ENCODE results near the gene CHPF. TPM values are rescaled to one million over a fixed set of nuclear protein-coding genes. Genes with fewer than 3 reads are reported as not detected.

CHPF gene
- total RNA-seq, 1 donor from 2014 or later, result 3.2 TPM

- no peak for DNase-seq
Measured at GRCh38 chr2:219531639-219532377, 11.8 kb downstream of the CHPF start.

GRCh38 chr2:219530048-219530963 is 13.3 kb downstream of the CHPF start:
- DNase-seq, result peak; percentile 89

GRCh38 chr2:219527472-219527871 is 16.1 kb downstream of the CHPF start:
- no peak for DNase-seq

GRCh38 chr2:219527076-219527394 is 16.6 kb downstream of the CHPF start:
- DNase-seq, result no peak

GRCh38 chr2:219526320-219527075 is 17.1 kb downstream of the CHPF start:
- no peak for DNase-seq

- DNase-seq, result no peak
Measured at GRCh38 chr2:219525533-219526232, 17.9 kb downstream of the CHPF start.

GRCh38 chr2:219524817-219525216 is 18.8 kb downstream of the CHPF start:
- DNase-seq, result no peak

GRCh38 chr2:219523031-219523671 is 20.5 kb downstream of the CHPF start:
- DNase-seq, result no peak

- peak; percentile 20 for DNase-seq
Measured at GRCh38 chr2:219522111-219523030, 21.2 kb downstream of the CHPF start.

- DNase-seq, result peak; percentile 40
Measured at GRCh38 chr2:219521066-219521880, 22.3 kb downstream of the CHPF start.

GRCh38 chr2:219520079-219520478 is 23.5 kb downstream of the CHPF start:
- DNase-seq, result no peak

- DNase-seq, result no peak
Measured at GRCh38 chr2:219519526-219519916, 24.1 kb downstream of the CHPF start.

GRCh38 chr2:219517954-219518778 is 25.4 kb downstream of the CHPF start:
- no peak for DNase-seq

GRCh38 chr2:219516888-219517287 is 26.7 kb downstream of the CHPF start:
- DNase-seq, result no peak

- no peak for DNase-seq
Measured at GRCh38 chr2:219515874-219516629, 27.6 kb downstream of the CHPF start.

GRCh38 chr2:219514836-219515235 is 28.8 kb downstream of the CHPF start:
- no peak for DNase-seq

- no peak for DNase-seq
Measured at GRCh38 chr2:219514196-219514761, 29.3 kb downstream of the CHPF start, which contains the start of gene ASIC4. Gene ASIC4, plus strand, starts transcription at chr2:219514482. Its CDS starts 243 bp downstream, at chr2:219514725.

- DNase-seq, result no peak
Measured at GRCh38 chr2:219513787-219514186, 29.8 kb downstream of the CHPF start.
